Progenitor cell of endocrine pancreas (in vitro differentiated cells): ENCODE results near the gene TAS2R60. TPM values are rescaled to one million over a fixed set of nuclear protein-coding genes. Genes with fewer than 3 reads are reported as not detected.

Experiments used
- DNase-seq: peaks from one replicate; pipeline ENCODE4 v3.0.0; 2021; ENCODE audit warnings: low spot score; ENCODE audit not compliant: unreplicated experiment
- H3K27ac Mint-ChIP-seq: 2 replicates; pipeline ENCODE4 v1.8.0; 2021; ENCODE audit warnings: mild to moderate bottlenecking, moderate library complexity, mixed read lengths
- H3K27me3 Mint-ChIP-seq: 2 replicates; pipeline ENCODE4 v1.8.0; 2021; ENCODE audit warnings: mixed read lengths
- H3K36me3 Mint-ChIP-seq: 2 replicates; pipeline ENCODE4 v1.8.0; 2022; ENCODE audit warnings: mixed read lengths; ENCODE audit not compliant: insufficient read depth
- H3K4me1 Mint-ChIP-seq: 2 replicates; pipeline ENCODE4 v1.8.0; 2021; ENCODE audit warnings: low read depth, mixed read lengths
- H3K4me3 Mint-ChIP-seq: 2 replicates; pipeline ENCODE4 v1.8.0; 2021; ENCODE audit warnings: low read depth, mild to moderate bottlenecking, moderate library complexity, mixed read lengths
- H3K9me3 Mint-ChIP-seq: 2 replicates; pipeline ENCODE4 v1.8.0; 2021; ENCODE audit warnings: low read depth, mixed read lengths
- total RNA-seq: library from RNA; stranded (reverse); gene quantifications from 2 replicates; pipeline ENCODE4 v1.2.1, GENCODE V29; 2021
- TF ChIP-seq, protein P1 (sequence below): fragments of 200-600 bp; sonication (generic); IDR thresholded peaks from one replicate; pipeline ENCODE4 v1.5.0; 2021; ENCODE audit warnings: antibody characterized with exemption, mild to moderate bottlenecking; ENCODE audit not compliant: unreplicated experiment

Gene TAS2R60
- total RNA-seq, 1 donor from 2014 or later = not detected

DNA sequence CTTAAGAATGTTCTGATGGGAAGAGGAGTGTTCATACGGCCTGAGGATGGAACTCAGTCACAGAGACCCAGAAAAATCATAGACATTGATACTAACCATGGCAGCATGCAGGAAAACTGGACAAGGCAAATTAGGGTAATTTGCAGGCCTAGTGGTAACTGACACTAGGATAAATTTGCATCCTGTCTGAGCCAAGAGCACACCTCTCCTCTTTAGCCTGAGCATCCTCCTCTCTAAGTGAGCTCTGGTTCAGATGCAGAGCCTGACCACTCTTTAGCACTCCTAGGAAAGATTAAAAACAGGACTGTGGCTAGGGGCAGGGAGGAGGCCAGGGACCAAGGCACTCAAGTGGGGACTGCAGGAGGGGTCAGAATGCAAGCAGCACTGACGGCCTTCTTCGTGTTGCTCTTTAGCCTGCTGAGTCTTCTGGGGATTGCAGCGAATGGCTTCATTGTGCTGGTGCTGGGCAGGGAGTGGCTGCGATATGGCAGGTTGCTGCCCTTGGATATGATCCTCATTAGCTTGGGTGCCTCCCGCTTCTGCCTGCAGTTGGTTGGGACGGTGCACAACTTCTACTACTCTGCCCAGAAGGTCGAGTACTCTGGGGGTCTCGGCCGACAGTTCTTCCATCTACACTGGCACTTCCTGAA lies 34.4 kb downstream of the TAS2R60 start, which contains the start of gene TAS2R41:
TAS2R41 (plus strand) TSS at position 373 of the 650 bp plus-strand sequence; CDS start at position 373, 0 bp downstream.
- Mint-ChIP-seq H3K36me3 (no peaks in the 10 kb centered on the region), H3K27me3 (no peaks in the 10 kb centered on the region), H3K4me3 (no peak within 1 kb of the TSS), H3K9me3 (peaks cover 4% of the 10 kb centered on the region), H3K4me1 (no peaks in the 10 kb centered on the region), H3K27ac (no peak within 1 kb of the TSS)
- TF ChIP-seq, protein P1, sequence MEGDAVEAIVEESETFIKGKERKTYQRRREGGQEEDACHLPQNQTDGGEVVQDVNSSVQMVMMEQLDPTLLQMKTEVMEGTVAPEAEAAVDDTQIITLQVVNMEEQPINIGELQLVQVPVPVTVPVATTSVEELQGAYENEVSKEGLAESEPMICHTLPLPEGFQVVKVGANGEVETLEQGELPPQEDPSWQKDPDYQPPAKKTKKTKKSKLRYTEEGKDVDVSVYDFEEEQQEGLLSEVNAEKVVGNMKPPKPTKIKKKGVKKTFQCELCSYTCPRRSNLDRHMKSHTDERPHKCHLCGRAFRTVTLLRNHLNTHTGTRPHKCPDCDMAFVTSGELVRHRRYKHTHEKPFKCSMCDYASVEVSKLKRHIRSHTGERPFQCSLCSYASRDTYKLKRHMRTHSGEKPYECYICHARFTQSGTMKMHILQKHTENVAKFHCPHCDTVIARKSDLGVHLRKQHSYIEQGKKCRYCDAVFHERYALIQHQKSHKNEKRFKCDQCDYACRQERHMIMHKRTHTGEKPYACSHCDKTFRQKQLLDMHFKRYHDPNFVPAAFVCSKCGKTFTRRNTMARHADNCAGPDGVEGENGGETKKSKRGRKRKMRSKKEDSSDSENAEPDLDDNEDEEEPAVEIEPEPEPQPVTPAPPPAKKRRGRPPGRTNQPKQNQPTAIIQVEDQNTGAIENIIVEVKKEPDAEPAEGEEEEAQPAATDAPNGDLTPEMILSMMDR = no peak
- DNase-seq = no peak

DNA sequence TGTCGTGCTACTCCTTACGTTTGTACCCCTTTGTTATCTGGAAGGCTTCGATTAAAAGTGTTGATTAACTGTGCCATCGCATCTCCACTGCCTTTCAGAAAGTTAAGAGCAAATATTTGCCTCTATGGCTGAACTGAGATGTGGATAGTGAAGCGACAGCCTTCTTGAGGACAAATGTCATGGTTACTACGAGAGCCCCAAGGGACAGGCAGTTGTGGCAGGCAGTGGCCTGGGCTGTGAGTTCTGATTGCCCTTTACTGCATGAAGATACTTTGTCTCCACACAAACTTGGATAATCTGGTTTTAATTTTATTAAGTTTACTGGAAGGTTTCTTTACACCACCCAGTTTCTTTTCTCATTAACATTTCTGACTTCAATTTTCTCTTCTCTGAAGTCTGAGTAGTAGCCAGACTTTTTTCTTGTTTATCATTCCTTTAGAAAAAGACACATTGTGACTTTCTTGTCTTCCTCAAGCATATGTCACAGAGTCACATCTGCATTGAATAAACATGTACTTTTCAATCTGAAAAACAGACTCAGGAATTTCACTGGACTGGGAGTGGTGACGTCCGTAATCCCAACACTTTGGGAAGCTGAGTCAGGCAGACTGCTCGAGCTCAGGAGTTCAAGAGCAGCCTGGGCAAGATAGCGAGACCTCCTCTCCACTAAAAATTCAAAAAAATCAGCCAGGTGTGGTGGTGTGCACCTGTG lies 36.0 kb downstream of the TAS2R60 start:
- H3K9me3 Mint-ChIP-seq = peaks cover 4% of the 10 kb centered on the region
- no peak overlapping the region for H3K4me3 Mint-ChIP-seq
- H3K4me1 Mint-ChIP-seq = no peaks in the 10 kb centered on the region
- TF ChIP-seq, protein P1 = no peak
- no peaks in the 10 kb centered on the region for H3K36me3 Mint-ChIP-seq
- DNase-seq = no peak
- H3K27me3 Mint-ChIP-seq = no peaks in the 10 kb centered on the region
- no peak overlapping the region for H3K27ac Mint-ChIP-seq

DNA sequence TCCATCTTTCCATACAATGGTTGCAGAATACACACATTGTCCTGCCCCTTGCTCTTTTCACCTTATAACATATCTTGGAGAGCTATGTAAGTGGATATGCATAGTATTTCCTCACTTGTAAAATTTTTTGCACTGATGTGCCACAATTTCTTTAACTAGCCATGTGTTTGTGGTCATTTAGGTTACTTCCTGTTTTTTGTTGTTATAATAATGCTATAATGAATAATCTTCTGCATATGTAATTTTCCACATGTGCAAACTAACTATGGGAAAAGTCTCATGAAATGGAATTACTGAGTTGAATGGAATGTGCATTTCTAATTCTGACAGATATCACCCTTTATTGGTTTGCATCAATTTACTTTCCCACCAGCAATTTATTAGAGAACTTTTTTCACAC lies 37.2 kb downstream of the TAS2R60 start:
- H3K27me3 Mint-ChIP-seq = no peaks in the 10 kb centered on the region
- H3K9me3 Mint-ChIP-seq = no peaks in the 10 kb centered on the region
- no peaks in the 10 kb centered on the region for H3K36me3 Mint-ChIP-seq
- no peak overlapping the region for H3K27ac Mint-ChIP-seq
- DNase-seq = no peak
- no peaks in the 10 kb centered on the region for H3K4me1 Mint-ChIP-seq
- no peak overlapping the region for H3K4me3 Mint-ChIP-seq
- TF ChIP-seq, protein P1 = no peak

DNA sequence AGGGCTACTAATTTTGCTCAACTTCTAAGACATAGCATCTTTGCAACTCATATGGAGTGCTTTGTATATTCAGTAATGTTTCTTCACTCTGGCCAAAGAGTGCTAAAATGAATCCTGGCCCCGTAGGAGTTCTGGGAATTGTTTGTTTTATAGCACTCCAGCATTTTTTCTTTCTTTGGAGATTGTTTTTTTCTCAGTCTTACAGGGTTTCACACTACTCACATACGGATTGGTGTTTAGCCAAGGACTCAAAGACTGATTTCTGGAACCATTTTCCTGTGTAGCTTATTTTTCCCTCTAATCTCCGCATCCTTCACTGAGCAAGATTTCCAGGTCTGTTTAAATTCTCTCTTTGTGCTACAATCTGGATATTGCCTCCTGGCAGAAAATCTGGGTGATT lies 40.9 kb downstream of the TAS2R60 start:
- TF ChIP-seq, protein P1 = no peak
- Mint-ChIP-seq H3K4me1 (no peaks in the 10 kb centered on the region), H3K9me3 (no peaks in the 10 kb centered on the region), H3K27ac (no peak overlapping the region), H3K4me3 (no peak overlapping the region), H3K36me3 (no peaks in the 10 kb centered on the region), H3K27me3 (no peaks in the 10 kb centered on the region)
- DNase-seq = no peak

DNA sequence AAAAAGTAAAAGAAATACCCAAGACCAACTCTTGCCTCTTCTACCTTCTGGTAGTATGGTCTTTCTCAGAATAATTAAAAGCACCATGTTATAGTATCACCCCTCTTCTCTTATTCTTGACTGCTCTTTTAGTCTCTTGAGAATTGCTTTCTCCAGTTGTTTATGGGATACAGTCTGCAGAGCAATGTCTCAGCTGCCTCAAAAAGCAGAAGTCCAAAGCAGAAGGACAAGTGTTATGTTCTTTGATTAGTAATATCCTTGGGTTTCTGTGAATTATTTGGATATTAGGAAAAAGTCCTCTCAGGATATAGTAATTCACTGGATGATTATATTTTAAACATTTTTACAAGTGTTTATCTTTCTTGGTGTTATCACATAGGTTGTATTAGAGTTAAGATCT lies 41.8 kb downstream of the TAS2R60 start:
- no peak for DNase-seq
- TF ChIP-seq, protein P1 = no peak
- Mint-ChIP-seq H3K4me3 (no peak overlapping the region), H3K27ac (no peak overlapping the region), H3K9me3 (no peaks in the 10 kb centered on the region), H3K4me1 (no peaks in the 10 kb centered on the region), H3K27me3 (no peaks in the 10 kb centered on the region), H3K36me3 (no peaks in the 10 kb centered on the region)
